Anterior cingulate cortex (tissue), 58 donors: ENCODE measurements around the gene GHITM.

Source experiments
- DNase-seq, 58 donors: peaks; one replicate each; lab custom pipeline; 2025; lab: John Stamatoyannopoulos, UW

The GHITM gene

GRCh38 chr10:84195044-84195830 is 55.9 kb downstream of the GHITM start:
- DNase-seq, result peak in 1 of 58 donors; percentile 33

- DNase-seq, result no peak
Measured at GRCh38 chr10:84196083-84196482, 56.8 kb downstream of the GHITM start.

- peak in 27 of 58 donors; percentile 9 to 66 (median 19) for DNase-seq
Measured at GRCh38 chr10:84196941-84197340, 57.6 kb downstream of the GHITM start.

DNA sequence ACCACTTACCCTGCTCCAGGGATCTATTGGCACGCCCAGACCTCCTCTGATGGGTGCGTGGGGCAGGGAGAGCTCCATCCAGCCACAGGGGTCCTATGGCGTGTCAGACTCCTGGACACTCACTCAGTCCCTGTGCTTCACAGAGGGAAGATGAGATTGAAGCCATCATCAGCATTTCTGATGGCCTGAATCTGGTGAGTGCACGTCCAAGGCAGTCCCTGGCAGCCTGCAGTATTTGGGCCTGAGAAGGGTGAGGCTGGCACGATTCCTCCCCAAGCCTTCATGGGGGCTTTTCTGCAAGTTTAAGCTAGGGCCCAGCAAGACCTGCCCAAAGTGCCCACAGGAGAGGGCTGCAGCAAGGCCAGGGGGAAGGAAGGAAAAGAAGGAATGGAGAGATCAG is 58.3 kb downstream of the GHITM start:
- no peak for DNase-seq

DNA sequence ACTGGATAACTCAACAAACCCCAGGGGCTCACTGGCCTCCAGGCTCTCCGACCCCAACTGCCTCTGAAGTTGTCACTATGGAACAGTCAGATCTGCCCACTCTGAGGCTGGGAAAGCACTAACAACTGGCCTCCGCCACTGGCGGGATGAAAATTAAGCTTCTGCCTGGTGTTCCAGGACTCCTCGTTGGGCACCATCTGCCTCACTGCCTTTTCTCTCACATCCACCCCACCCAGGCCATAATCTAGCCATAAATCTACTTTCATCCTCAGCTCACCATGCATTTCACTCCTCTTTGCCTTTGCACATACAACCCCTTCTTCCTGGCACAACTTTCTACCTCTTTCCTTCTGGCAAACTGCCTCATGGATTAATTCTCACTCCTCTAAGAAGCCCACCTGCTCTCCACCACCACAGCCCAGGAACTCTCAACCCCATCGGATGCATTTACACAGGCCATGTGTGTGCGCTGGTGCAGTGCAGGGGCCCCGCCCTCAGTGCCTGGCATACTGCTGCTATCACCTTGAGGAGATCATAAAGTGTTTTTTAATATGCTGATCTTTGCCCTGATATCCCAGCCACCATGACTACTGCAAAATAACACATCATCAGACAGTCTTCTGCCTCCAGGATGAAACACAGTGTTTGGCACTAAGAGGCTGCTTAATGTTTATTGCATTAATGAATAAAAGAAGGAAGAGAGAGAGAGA is 59.1 kb downstream of the GHITM start:
- DNase-seq, result no peak

DNA sequence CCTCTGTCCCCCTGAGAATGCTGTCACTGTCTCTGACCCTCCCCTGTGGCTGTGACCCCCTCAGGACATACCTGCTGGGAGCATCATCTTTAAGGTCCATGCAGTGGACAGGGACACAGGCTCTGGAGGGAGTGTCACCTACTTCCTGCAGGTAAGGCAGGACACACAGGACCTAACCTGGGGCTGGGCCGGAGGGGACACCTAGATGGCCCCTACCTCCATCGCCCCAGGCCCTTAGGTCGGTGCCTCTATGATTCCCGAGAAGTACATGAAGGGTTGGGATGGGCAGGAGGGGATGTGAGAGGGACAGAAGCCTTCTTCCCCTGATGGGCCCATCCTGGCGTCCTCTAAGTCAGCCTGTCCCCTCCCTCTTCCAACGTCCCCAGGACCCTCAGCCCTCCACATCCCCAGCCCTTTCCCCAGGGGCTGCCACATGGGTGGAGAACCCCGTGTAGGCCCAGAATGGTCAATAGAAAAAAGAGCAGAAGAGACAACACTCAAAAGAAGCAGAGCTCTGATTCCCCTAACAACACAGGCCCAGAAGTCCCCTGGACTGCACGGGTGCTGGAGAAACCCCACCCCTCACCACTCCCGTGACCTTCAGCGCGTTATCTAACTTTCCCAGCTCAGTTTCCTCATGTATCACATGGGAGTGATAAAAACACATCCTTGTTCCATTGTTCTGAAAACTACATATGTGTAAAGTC is 61.4 kb downstream of the GHITM start:
- no peak for DNase-seq

- DNase-seq, result no peak
Measured at GRCh38 chr10:84201244-84201606, 61.9 kb downstream of the GHITM start.

- DNase-seq, result no peak
Measured at GRCh38 chr10:84201682-84202081, 62.4 kb downstream of the GHITM start.

- no peak for DNase-seq
Measured at GRCh38 chr10:84202349-84202748, 63.0 kb downstream of the GHITM start.
